Stimulated activated CD4-positive, alpha-beta T cell treated with anti-CD3 and anti-CD28 coated beads, TNF-alpha, amount 100 ng/mL, for 24 hours (primary cell): ENCODE measurements around the gene NDE1.
A peak's percentile ranks its signal among the peaks of the same experiment; 100 is the strongest.
"Not testable (repeated sequence)": the region's sequence is repeated elsewhere in the genome, so short reads cannot be mapped to it uniquely, and the experiment has no call there.

ENCODE experiments used
- DNase-seq, 3 experiments: peaks; one replicate each; pipeline ENCODE4 v3.0.0-alpha.2; 2020; ENCODE audit warnings: low read depth in 3 of 3

The NDE1 gene, protein sequence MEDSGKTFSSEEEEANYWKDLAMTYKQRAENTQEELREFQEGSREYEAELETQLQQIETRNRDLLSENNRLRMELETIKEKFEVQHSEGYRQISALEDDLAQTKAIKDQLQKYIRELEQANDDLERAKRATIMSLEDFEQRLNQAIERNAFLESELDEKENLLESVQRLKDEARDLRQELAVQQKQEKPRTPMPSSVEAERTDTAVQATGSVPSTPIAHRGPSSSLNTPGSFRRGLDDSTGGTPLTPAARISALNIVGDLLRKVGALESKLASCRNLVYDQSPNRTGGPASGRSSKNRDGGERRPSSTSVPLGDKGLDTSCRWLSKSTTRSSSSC

DNA sequence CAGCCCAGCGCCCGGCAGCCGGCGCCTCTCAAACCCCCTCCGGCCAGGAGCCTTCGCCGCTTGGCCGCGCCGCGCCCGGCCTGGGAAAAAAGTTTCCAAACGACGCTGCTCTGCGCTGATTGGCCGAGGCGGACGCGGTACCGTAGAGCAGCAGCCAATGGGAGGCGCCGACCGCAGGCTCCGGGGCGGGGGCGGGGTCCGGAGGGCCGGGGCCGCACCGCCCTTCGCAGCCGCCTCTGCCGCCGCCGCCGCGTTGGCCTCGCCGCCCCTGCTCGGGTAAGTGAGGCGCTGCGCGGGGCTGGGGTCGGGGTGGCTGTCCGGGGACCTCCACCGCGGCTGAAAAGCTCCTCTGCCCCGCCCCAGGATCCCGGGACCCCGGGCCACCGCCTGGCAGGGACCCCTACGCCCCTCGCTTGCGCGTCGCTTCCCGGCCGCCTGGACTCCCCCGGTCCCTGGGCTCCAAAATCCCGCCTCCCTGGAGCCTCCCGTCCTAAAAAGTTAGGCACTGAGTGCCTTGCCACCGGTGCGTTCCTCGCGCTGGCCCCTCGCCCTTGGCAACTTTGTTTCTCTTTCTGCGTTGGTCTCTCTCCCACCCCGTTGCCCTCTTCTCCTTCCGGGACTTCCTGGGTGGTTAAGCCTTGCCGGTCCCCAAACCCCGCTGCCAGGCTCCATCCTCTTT is at the start of gene NDE1:
TSS of gene NDE1 (plus strand) at position 227 of the 679 bp plus-strand sequence. CDS start 14,534 bp downstream, outside the sequence.
- peak; percentile 71 to 88 (median 75) for DNase-seq

DNA sequence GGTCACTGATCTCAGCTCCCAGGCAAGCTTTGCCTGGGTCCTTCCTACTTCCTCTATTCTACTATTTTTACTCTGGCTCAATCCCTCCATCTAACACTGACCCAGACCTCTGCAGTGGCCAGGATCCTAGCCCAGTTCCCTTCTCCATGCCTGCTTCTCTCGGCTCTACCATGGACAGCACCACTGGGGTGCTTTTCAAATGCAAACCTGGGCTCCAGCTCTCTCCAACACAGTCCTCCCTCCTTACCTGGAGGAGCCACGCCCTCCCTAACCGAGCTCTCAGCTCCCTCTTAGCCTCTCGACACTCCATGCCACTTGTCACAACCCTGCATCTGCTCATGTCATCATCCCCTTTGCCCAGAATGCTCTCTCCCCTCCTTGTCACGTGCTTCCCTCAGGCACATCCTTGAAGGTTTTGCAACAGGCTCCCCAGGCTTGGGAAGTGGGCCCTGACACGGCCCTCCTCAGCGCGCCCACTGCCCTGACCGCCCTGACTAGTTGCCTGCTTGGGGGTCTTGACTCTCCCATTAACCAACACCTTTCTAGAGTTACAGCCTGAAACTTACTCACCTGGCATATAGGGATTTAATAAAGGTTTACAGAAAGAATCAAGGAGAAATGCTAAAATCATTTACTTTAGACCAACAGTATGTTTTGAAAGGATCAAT is 48.7 kb upstream of the NDE1 start:
- no peak for DNase-seq

DNA sequence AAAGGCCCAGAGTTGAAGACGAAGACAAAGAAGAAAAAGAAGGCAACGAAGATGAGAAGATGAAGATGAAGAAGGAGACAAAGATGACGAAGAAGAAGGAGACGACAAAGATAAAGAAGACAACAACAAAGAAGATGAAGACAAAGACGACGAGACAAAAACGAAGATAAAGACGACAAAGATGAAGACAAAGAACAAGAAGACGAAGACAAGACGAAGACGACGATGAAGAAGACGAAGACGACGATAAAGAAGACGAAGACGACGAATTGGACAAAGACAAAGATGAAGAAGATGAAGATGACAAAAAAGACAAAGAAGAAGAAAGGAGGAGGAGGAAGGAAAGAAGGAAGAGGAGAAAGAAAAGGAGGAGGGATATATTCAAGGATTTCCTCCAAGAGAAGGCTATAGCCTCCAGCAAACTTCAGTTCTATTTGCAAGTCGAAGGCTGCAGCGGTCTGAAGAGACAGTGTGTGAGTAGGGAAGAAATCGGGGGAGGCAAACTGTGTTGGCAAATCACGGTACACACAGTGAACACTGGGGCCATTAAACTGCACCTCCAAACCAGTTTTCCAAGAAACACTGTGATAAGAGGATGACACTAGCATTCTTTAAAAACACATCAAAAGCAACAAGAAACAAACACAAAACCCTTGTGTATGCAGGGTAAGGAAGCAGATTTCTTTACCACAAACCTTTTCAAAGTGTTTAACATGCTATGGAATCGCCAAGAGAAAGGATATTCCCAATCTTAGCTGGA is 47.6 kb upstream of the NDE1 start:
- DNase-seq = no peak

DNA sequence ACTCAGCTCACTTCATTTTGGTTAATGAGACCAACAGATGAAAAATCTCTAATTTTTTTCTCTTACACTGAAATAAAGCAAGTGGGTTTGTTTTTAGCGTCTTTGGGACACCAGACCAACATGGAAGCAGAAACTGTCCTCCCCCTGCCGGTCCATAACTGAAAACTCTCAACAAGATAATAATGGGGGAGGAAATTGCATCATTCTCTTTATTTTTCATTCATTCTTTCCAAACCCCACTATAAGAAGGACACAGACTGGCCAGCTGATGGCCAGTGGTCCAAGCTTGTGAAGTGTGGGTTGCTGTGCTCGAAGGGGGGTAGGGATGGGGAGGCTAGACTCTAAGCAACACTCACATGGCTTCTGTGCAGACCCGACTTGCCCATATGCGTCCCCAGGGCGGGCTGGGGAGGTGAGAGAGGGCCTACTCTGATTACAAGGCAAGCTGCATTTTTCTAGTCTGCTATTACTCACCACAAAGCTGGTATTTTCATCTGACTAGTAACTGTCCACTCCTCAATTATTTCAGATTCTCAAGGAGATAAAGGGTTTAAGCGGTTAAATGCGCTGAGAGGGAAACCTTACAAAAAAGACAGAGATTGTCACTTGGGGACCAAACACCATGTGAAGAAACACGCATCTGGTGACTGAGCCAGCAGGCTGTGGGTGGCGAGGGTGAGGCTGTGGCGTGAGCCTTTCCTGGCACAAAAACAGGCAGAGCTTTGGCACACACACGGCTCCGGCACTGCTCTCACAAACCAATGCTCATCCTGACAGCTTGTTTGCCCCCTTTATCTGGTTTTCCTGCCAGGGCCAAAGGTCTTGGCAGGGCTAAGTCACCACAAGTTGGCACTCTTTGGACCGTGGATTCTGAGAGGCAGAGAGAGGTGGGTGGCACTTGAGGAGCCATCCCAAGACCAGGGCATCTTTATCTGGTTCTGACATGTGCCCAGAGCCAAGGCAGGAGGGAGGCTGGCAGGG is 45.3 kb upstream of the NDE1 start:
- DNase-seq = no peak

DNA sequence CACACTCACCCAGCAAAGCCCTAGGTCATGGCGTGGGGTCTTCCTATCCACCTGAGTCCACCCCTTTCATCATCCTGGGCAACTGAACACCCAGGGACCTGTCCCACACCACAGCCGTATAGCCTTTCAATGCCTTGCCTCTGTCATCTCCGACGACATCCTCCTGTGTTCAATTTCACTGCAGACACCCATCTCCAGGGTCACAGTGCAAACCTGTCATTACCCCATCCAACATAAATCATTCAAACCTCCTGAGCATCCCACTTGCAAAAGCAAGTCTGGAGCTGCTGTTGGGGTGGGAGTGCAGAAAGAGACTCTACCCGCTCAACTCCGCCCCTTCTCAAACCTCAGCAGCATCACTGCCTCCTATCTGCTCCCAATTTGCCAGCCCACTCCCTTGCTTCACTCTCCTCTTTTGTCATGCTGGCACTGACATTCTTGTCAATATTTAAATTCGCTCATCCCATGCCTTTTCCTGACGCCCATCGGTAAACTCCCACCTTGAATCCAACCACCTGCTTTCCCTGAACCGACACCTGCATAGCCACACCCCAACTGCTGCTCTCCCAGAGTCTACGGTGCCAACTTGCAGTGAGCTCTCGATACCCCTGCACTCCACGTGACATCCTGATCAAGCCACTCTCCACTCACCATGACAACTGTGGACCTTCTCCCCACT is 44.1 kb upstream of the NDE1 start:
- no peak for DNase-seq

DNA sequence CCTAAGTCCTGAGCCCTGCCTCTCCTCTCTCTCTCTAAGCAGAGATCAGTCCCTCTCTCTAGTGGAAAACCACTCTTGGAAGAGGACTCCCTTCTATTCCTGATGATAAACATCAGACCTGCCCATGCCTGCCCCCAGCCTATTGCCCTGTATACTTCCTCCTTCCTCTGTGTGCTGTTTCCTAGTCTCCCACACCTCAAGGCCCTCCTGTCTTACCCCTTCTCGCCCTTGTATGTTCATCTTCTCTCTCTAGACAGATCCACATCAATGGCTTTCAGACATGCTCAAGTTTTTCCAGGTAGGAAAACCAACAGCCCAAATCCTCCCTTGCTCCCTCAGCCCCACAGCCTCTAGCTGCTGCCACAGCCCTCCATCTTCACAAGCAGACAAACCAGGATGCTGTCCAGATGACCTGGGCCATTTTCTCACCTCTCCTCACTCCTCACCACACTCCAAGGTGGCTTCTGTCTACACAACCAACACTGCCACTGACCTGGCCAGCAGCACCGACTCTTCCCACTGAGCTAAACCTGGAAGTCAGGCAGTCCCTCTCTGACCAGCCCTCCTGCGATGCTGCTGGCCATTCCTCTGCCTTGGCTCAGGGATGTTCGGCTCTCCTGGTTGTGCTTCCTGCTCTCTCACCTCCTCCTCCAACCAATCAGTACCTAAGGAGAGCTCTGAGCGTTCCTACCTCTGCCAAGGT is 43.4 kb upstream of the NDE1 start:
- no peak for DNase-seq

DNA sequence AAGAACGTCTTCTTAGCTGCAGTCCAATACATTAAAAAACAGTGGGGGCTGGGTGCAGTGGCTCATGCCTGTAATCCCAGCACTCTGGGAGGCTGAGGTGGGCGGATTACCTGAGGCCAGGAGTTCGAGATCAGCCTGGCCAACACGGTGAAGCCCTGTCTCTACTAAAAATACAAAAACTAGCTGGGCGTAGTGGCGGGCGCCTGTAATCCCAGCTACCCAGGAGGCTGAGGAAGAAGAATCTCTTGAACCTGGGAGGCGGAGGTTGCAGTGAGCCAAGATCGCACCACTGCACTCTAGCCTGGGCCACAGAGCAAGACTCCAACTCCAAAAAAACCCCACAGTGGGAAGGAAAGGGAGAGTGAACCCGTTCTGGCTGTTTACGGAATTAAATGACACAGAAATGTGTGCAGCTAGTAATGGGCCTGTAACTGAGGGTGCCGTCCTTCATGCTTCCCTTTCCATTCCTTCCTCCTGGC is 42.8 kb upstream of the NDE1 start:
- DNase-seq = not testable (repeated sequence)

DNA sequence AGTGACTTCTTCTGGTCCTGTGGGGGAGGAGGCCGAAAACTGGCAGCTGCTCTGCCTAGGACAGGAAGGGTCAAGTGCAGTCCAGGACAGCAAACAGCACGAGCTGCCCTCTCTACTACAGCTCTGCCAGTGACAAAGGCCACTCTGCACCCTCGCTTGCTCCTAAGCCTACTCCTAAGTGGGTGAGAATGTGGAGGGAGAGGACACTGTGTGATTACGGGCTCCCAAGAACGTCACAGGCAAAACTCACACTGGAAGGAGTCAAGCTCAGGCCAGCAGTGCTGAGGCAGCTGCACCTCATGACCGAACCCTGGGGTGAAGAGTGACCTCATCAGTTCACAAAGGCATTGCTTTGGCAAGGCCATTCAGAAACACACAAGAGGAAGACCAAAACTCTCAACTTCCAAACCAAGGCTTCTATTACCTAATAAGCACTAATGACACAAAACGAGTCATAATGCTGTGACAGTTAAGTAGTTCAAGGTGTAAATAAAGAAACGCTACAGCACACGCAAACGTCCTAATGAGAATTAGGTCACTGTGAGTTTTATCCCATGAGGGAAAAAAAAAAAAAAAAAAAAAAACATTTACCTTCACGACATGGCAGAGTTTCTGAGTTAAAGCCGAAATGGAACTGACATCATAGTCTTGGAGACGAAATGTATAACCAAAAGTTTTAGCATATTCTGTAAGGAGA is 42.2 kb upstream of the NDE1 start:
- no peak for DNase-seq

DNA sequence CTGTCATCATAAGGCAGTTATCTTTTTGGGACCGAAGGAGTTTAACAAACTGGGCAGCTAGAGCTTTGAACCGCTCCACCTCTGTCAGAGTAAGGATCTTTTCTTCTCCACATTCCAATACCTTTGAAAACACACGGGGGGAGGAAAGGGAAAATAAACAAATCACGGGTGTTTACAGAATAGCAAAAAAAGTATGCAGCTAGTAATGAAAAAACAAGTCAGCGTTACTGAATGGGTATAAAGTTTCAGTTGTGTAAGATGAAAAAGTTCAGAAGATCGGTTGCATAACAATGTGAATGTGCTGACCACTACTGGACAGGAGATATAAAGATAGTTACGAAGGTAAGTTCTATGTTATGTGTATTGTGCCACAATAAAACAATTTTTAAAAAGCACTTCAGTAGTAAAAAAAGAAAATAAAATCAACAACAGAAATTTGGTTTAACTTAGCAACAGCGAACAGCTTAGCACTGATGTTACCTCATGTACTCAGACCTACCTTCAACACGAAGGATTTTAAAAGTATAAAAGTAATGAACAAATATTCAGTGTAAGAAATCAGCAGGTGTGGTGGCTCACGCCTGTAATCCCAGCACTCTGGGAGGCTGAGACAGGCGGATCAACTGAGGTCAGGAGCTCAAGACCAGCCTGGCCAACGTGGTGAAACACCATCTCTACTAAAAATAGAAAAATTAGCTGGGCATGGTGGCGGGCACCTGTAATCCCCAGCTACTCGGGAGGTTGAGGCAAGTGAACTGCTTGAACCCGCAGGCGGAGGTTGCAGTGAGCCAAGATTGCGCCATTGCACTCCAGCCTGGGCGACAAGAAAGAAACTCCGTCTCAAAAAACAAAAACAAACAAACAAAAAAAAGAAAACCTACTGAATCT is 41.4 kb upstream of the NDE1 start:
- no peak for DNase-seq

DNA sequence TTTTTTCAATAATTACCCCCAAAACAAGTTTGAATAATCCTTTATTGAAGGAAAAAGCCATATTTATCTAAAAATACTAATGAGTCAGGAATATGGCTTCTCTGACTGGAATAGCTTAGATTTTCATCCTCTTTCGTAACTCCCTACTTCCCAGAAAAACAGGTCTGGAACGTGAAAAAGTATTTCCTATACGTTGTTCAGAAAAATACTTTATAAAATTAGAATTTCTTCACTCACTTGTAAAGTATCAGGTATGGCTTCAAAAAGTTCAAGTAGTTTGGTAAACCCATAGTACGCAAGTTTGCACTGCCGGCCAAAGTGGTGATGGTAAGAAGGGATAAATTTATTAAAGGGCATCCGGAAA is 40.8 kb upstream of the NDE1 start:
- DNase-seq = no peak

DNA sequence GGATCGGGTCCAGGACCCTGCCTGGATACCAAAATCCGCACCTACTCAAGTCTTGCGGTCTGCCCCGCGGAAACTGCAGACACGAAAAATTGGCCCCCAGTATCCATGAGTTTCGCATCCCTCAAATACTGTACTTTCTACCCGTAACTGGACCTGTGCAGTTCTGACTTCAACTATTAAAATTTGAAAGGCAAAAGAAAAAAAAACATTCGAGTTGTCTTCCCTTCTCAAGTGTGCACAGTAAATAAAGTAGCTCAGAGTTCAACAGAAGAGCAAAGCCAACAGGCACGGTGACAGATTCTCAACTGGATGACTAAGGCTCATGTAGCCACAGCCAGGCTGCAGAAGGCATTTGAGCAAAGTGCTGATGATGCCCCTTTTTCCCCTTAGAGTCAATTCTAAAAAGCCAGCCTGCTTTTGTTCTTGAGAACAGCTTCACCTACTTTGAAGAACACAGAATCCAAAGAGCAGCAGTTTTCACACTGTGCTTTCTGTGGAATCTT is 39.6 kb upstream of the NDE1 start:
- no peak for DNase-seq

DNA sequence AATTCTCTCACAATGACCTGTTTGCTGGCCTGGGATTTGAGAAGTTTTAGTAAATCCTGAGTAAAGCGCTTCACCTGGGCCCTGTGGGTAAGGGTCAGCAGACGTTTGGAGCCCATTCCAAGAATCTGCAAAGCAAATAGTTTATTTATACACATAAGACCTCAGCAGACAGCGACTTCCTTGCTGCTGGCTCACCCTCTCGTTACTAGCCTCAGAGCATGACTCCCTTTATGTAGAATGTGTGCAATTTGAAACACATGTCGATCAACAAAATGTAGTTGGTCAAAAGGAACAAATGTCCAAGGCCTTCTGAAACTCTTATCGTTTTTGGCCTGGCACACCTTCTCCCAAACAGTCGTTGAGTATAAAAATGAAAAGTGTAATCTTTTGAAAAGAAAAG is 38.4 kb upstream of the NDE1 start:
- no peak for DNase-seq

DNA sequence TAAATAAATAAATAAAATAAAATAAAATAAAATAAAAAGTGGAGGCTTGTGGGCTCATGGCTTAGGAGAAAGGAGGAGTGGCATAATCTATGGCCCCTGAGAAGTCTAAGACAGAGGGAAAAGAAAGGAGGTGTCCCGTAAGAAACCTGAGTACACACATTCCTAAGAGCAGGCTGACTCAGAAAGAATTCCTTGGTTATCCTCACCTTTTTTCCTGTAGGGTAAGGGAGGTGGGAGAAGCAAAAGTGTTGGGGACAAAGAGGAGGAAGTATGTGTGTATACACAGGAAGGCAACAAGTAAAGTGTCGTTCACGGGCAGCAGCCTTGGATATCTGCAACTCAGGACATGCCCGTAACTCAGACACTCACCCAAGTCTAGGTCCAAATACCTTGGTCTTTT is 36.4 kb upstream of the NDE1 start:
- no peak for DNase-seq

DNA sequence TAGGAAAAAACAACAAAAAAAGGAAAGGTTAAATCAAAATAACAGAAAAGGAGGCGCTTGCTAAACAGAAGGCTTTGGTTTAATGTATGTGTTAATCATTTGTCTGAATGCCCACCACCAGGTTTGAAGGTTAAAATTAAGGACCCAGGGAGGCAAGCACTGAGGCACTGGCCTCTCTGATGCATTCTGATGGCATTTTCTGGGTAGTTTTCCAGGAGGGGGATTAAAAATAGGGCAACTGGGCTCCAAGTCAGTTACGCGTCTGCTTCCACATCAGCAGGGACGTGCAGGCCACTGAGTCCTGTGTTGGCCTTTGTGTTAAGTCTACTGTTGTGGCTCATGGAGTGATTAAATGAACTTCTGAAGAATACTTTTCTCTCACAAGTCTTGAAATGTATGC is 34.0 kb upstream of the NDE1 start:
- DNase-seq = no peak

DNA sequence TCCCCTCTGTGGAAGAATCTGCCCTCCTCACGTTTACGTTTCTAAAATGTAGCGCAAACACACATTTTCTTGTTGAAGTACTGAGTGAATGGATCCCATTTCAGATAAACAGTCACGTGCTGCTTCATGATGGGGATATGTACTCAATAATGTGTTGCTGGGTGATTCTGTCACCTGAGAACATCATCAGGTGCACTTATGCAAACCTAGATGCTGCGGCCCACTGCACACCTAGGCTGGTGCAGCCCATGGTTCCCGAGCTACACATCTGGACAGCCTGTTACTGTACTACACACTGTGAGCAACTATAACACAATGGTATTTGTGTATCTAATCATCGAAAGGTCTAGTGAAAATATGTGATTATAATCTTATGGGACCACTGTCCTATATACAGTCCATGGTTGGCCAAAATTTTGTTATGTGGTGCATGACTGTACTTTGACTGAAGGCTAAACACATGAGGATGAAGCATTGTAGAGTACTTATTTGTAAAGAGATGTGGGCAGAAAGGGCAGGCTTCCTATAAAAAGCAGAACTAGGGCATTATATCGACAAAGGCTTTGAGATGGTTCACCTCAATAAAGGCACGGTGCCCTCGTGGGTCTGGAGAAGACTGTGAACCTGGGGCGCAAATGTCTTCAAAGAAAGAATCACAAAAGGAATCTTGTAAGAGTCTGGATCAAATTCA is 33.4 kb upstream of the NDE1 start:
- DNase-seq = no peak

DNA sequence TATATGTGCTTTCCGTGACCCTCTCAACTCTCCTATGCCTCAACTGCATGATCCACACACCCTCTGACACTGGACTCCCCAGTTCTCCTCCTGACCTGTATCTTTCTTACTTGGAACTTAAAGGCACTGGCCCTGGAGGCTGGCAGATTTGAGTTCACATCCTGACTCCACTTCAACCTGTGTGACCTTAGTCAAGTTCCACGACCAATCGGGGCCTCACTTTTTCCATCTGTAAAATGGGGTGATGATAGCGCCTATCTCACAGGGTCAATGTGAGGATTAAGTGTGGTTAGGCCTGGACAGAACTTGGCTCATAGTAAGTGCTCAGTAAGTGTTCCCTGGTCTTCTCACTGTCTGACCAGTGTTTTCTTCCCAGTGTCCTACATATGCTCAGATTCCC is 32.1 kb upstream of the NDE1 start:
- DNase-seq = no peak

DNA sequence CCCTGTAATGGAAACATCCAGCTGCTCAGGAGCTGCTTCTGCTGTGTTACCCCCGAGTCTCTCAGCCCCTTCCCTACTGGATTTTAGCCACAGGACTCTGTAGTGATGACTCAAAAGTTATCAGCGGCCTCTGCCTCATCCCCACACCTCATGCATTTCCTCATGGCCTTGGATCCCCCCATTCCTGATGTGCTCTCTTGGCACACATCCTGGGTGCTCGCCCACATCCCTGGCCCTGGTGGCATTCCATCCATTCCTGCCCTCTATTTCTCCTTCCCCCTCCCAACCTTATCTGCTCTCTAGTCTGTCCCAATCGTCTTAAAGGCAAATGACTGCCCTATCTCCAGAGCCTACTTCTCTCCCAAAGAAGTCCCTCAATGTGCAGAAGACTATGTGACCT is 31.7 kb upstream of the NDE1 start:
- no peak for DNase-seq
